Calu3 (cell line): ENCODE results near the gene OCSTAMP. TPM values are rescaled to one million over a fixed set of nuclear protein-coding genes. Genes with fewer than 3 reads are reported as not detected.

ENCODE experiments used
- BruUV-seq: library from RNA; stranded (reverse); fragments of 400-500 nt; replicated peaks from 2 replicates; lab custom pipeline; 2021; lab: Mats Ljungman, UMichigan
- CTCF ChIA-PET: fragments of 300-600 bp; sonication (Branson Sonifier 250); formaldehyde crosslinking; loops from one replicate; lab custom pipeline; 2022; ENCODE audit warnings: antibody characterized with exemption; lab: Charles Lee
- DNase-seq: peaks from one replicate; pipeline ENCODE4 v3.0.0; 2022
- H3K27ac Mint-ChIP-seq: one replicate; pipeline ENCODE4 v1.8.0; 2022; ENCODE audit warnings: mixed read lengths; ENCODE audit not compliant: unreplicated experiment
- H3K27me3 Mint-ChIP-seq: one replicate; pipeline ENCODE4 v1.8.0; 2022; ENCODE audit warnings: mixed read lengths; ENCODE audit not compliant: unreplicated experiment
- H3K36me3 Mint-ChIP-seq: one replicate; pipeline ENCODE4 v1.8.0; 2022; ENCODE audit warnings: mild to moderate bottlenecking, moderate library complexity, mixed read lengths; ENCODE audit not compliant: insufficient read depth, unreplicated experiment
- H3K4me1 Mint-ChIP-seq: one replicate; pipeline ENCODE4 v1.8.0; 2022; ENCODE audit warnings: mild to moderate bottlenecking, low read depth, mixed read lengths; ENCODE audit not compliant: unreplicated experiment
- H3K4me3 Mint-ChIP-seq: one replicate; pipeline ENCODE4 v1.8.0; 2022; ENCODE audit warnings: mild to moderate bottlenecking, low read depth, moderate library complexity, mixed read lengths; ENCODE audit not compliant: unreplicated experiment
- H3K9me3 Mint-ChIP-seq: one replicate; pipeline ENCODE4 v1.8.0; 2022; ENCODE audit warnings: low read depth, mixed read lengths; ENCODE audit not compliant: unreplicated experiment
- intact Hi-C: fragments of 100-400 bp; cut with micrococcal nuclease; formaldehyde crosslinking; loops from one replicate; pipeline ENCODE4 v1.10.0; 2022; ENCODE audit not compliant: unreplicated experiment
- total RNA-seq: library from RNA; stranded (reverse); gene quantifications from 2 replicates; pipeline ENCODE4 v1.2.3, GENCODE V29; 2022
- TF ChIP-seq, protein P1 (sequence below): fragments of 200-600 bp; IDR thresholded peaks from one replicate; pipeline ENCODE4 v1.8.0; 2022; ENCODE audit warnings: antibody characterized with exemption; ENCODE audit not compliant: unreplicated experiment

OCSTAMP gene
- total RNA-seq, 1 experiment from 2014 or later, result not detected

DNA sequence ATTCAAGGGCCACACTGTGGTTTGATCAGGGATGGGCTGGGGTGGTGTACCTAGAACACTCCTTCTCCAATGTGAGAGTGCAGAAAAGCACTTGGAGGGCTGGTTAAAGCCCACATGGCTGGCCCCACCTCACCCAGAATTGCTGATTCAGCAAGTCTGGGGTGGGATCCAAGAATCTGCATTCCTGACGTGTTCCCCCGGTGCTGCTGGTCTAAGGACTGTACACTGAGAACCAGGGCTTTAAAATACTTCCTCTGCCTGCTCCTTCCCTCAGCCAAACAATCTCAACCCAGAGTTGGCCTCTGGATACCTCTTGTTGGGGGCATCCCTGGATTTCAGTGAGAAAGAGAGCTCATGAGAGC, 13.4 kb upstream of the OCSTAMP start:
- intact Hi-C loops, result no loop called here
- Mint-ChIP-seq H3K27ac (no peak overlapping the region), H3K9me3 (no peaks in the 10 kb centered on the region), H3K36me3 (no peaks in the 10 kb centered on the region), H3K4me3 (no peak overlapping the region), H3K27me3 (no peaks in the 10 kb centered on the region), H3K4me1 (peaks cover 17% of the 10 kb centered on the region)
- TF ChIP-seq, protein P1, sequence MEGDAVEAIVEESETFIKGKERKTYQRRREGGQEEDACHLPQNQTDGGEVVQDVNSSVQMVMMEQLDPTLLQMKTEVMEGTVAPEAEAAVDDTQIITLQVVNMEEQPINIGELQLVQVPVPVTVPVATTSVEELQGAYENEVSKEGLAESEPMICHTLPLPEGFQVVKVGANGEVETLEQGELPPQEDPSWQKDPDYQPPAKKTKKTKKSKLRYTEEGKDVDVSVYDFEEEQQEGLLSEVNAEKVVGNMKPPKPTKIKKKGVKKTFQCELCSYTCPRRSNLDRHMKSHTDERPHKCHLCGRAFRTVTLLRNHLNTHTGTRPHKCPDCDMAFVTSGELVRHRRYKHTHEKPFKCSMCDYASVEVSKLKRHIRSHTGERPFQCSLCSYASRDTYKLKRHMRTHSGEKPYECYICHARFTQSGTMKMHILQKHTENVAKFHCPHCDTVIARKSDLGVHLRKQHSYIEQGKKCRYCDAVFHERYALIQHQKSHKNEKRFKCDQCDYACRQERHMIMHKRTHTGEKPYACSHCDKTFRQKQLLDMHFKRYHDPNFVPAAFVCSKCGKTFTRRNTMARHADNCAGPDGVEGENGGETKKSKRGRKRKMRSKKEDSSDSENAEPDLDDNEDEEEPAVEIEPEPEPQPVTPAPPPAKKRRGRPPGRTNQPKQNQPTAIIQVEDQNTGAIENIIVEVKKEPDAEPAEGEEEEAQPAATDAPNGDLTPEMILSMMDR, result no peak
- CTCF ChIA-PET, result no interaction called here
- no peak for DNase-seq
- BruUV-seq, result no TSS peak

DNA sequence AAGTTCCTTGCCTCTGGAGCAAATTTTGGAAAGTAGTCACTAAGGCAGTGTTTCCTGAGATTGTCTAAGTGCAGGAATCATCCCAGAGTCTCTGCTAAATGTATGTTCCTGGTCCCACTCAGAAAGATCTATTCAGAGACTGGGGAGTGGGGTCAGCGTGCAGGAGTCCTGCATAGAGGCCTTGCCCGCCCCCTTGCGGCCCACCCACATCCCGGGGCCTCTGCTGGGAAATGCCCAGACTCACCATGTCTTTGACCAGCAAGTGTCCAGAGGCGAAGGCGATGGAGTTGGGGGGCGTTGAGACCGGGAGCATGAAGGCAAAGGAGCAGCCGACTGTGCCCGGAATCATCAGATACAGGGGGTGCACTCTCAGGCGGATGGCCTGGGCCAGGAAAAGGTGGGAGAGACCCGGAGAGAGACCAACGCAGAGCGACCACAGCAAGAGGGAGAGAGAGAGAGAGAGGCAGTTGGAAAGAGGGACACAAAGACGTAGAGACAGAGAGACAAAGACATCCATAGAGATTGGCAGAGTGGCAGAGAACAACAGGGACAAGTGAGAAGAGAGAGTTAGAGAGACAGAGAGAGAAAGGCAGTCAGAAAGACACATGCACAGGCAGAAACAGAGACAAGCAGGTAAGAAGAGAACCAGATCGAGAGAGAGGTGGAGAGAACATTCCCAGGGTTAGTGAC, 12.9 kb upstream of the OCSTAMP start:
- no peak overlapping the region for H3K27ac Mint-ChIP-seq
- no peaks in the 10 kb centered on the region for H3K36me3 Mint-ChIP-seq
- no peaks in the 10 kb centered on the region for H3K27me3 Mint-ChIP-seq
- no peak for DNase-seq
- CTCF ChIA-PET, result interaction anchor here (0.8 to 1.0 kb wide), 3 partner anchors 68 to 139 kb away, joined by 3 read pairs; partner anchors contain the start of gene TP53RK
- BruUV-seq, result no TSS peak
- peaks cover 13% of the 10 kb centered on the region for H3K4me1 Mint-ChIP-seq
- intact Hi-C loops, result no loop called here
- H3K9me3 Mint-ChIP-seq, result no peaks in the 10 kb centered on the region
- TF ChIP-seq, protein P1, result no peak
- H3K4me3 Mint-ChIP-seq, result no peak overlapping the region

DNA sequence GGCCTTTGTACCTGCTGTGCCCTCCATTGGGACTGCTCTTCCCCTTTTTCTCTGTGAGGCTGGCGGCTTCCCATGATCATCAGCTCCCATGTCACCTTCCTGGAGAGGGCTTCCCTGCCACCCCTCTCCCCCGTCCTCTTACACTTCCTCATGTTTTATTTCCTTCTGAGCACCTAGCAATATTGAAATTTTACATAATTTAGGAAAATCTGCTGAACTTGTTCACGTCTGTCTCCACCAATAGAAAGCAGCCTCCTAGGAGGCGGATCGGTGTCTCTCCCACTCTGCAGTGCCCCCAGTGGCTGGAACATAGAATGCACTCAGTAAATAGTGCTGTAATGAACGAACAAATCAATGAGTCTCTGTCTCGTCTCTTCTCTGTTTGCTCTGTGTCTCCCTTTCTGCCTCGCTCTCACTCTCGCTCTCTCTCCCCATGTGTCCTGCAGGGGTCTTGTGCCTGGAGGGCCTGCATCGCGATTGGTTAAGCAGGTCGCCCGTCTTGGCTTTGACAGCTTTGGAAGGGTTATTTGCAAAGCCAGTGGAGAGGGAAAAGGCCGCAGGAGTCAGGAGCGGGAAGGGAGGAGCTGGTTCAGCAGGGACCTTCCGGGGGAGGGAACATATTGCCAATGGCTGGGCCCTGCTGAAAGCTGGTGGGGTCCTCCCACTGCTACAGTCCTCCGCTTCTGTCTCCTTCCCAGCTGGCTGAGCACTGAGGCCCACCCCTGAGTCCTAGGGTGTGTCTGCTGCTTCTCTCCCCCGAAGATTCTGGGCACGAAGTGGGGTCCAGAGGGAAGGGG, 12.1 kb upstream of the OCSTAMP start:
- H3K4me1 Mint-ChIP-seq, result peaks cover 9% of the 10 kb centered on the region
- peak; percentile 87 for DNase-seq
- no TSS peak for BruUV-seq
- CTCF ChIA-PET, result interaction anchor here (0.5 to 1.8 kb wide), 6 partner anchors 13 to 140 kb away, joined by 3 to 6 read pairs (median 3); partner anchors contain the start of gene TP53RK
- H3K4me3 Mint-ChIP-seq, result no peak overlapping the region
- intact Hi-C loops, result no loop called here
- no peak overlapping the region for H3K27ac Mint-ChIP-seq
- H3K9me3 Mint-ChIP-seq, result no peaks in the 10 kb centered on the region
- H3K36me3 Mint-ChIP-seq, result no peaks in the 10 kb centered on the region
- peaks cover under 1% of the 10 kb centered on the region for H3K27me3 Mint-ChIP-seq
- TF ChIP-seq, protein P1, result peak; percentile 94

DNA sequence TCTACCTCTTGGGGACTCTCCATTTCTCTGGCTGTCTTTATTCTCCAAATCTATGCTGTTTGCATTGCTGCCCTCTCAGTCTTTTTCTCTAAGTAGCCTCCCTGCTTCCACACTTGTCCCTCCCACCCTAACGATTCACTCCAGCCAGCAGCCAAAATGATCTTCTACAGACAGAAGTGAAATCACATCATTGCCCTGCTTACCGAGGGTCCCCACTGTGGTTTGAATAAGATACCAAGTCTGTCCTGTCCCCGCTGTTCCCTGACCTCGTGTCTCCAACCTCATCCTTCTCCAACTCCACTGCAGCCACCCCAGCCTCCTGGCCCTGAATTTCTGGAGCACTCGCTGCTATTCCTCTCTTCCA, 11.5 kb upstream of the OCSTAMP start:
- Mint-ChIP-seq H3K36me3 (no peaks in the 10 kb centered on the region), H3K4me3 (no peak overlapping the region), H3K27me3 (peaks cover 7% of the 10 kb centered on the region), H3K27ac (no peak overlapping the region), H3K9me3 (no peaks in the 10 kb centered on the region), H3K4me1 (peaks cover 6% of the 10 kb centered on the region)
- BruUV-seq, result no TSS peak
- CTCF ChIA-PET, result interaction anchor here (0.5 to 1.8 kb wide), 4 partner anchors 12 to 118 kb away, joined by 3 to 6 read pairs (median 4); no protein-coding TSS in a partner anchor
- TF ChIP-seq, protein P1, result no peak
- DNase-seq, result no peak
- intact Hi-C loops, result no loop called here
